GM21526 (cell line): Measurements from ENCODE around the gene CCR2.
"Not testable (repeated sequence)": the region's sequence is repeated elsewhere in the genome, so short reads cannot be mapped to it uniquely, and the experiment has no call there.

Experiments
- ATAC-seq: cut with Tn5 transposase; IDR thresholded peaks from one replicate; pipeline ENCODE4 v1.9.1; 2021; ENCODE audit warnings: moderate library complexity; ENCODE audit not compliant: unreplicated experiment, low FRiP score

Gene CCR2

GRCh38 chr3:46400000-46400734 lies 46.3 kb downstream of the CCR2 start:
- no peak for ATAC-seq

GRCh38 chr3:46400846-46401245 lies 46.9 kb downstream of the CCR2 start:
- no peak for ATAC-seq

- ATAC-seq: no peak
These were observed 47.7 kb downstream of the CCR2 start for GRCh38 chr3:46401579-46401978.

- ATAC-seq: not testable (repeated sequence)
These were observed 49.0 kb downstream of the CCR2 start for GRCh38 chr3:46402902-46403301.

- no peak for ATAC-seq
These were observed 51.5 kb downstream of the CCR2 start for GRCh38 chr3:46405301-46406019.

- no peak for ATAC-seq
These were observed 52.5 kb downstream of the CCR2 start for GRCh38 chr3:46406443-46406787.

- no peak for ATAC-seq
These were observed 53.1 kb downstream of the CCR2 start, which contains the start of the genes CCR5AS and CCRL2 for GRCh38 chr3:46406788-46407611. Gene CCR5AS (minus strand): TSS chr3:46407066. Gene CCRL2 (plus strand): TSS chr3:46407259. CDS start chr3:46408080, 821 bp downstream.

GRCh38 chr3:46407970-46408369 lies 54.1 kb downstream of the CCR2 start:
- no peak for ATAC-seq

GRCh38 chr3:46408853-46409252 lies 54.9 kb downstream of the CCR2 start:
- no peak for ATAC-seq

- no peak for ATAC-seq
These were observed 56.0 kb downstream of the CCR2 start for GRCh38 chr3:46409739-46410489.
